GM12878 (cell line): Measurements from ENCODE around the gene MED4. TPM values are rescaled to one million over a fixed set of nuclear protein-coding genes. Genes with fewer than 3 reads are reported as not detected.

Source experiments
- ATAC-seq: fragments of 200-7000 bp; cut with Tn5 transposase; 3 replicates; pipeline ENCODE4 v1.9.1; 2020; ENCODE audit warnings: mild to moderate bottlenecking, moderate library complexity
- BruUV-seq: library from RNA; stranded (reverse); fragments of 400-500 nt; replicated peaks from 2 replicates; lab custom pipeline; 2021; lab: Mats Ljungman, UMichigan
- CTCF ChIA-PET: fragments of 300-600 bp; sonication (Branson Sonifier 250); formaldehyde crosslinking; extraction: SDS; loops from one replicate; lab custom pipeline; 2021; ENCODE audit warnings: inconsistent platforms; lab: Yijun Ruan, JAX
- POLR2A ChIA-PET: fragments of 350-600 bp; formaldehyde crosslinking; extraction: SDS; loops from one replicate; lab custom pipeline; 2021; ENCODE audit warnings: inconsistent platforms; lab: Charles Lee
- RAD21 ChIA-PET: fragments of 300-600 bp; sonication (Branson Sonifier 250); formaldehyde crosslinking; loops from one replicate; lab custom pipeline; 2023; ENCODE audit warnings: antibody characterized with exemption; ENCODE audit not compliant: unreplicated experiment; lab: Charles Lee
- SMC1A ChIA-PET: fragments of 300-600 bp; sonication (Branson Sonifier 250); formaldehyde crosslinking; loops from one replicate; lab custom pipeline; 2023; ENCODE audit not compliant: unreplicated experiment, uncharacterized antibody; lab: Charles Lee
- DNase-seq: peaks from one replicate; pipeline ENCODE4 v3.0.0-alpha.2; 2011; ENCODE audit warnings: low read depth, low spot score
- FAIRE-seq: peaks from 3 replicates; lab custom pipeline; 2011; peaks lifted over from hg19 to GRCh38; lab: Jason Lieb, UNC
- H2AFZ ChIP-seq: 2 replicates; pipeline ENCODE4 v1.6.0; 2011; ENCODE audit warnings: low read depth, low read length, control low read depth; ENCODE audit not compliant: control insufficient read depth
- H3K27ac ChIP-seq: 2 replicates; pipeline ENCODE4 v1.5.1; 2011; ENCODE audit warnings: control low read depth; ENCODE audit not compliant: control insufficient read depth, insufficient read depth
- H3K27me3 ChIP-seq, 2 experiments: replicated peaks in 1 of 2; 2 replicates each; pipeline versions ENCODE4 v1.6.0 to v1.6.1; 2011; ENCODE audit warnings: low read length in 1 of 2; ENCODE audit not compliant: control insufficient read depth in 2 of 2, insufficient read depth in 2 of 2
- H3K36me3 ChIP-seq, 2 experiments: 2 replicates each; pipeline ENCODE4 v1.5.1; 2011; ENCODE audit warnings: low read length in 1 of 2; ENCODE audit not compliant: control insufficient read depth in 2 of 2, insufficient read depth in 2 of 2
- H3K4me1 ChIP-seq: 2 replicates; pipeline ENCODE4 v1.6.1; 2011; ENCODE audit warnings: mild to moderate bottlenecking, low read length, moderate library complexity, mixed read lengths; ENCODE audit not compliant: control insufficient read depth, insufficient read depth
- H3K4me2 ChIP-seq: 2 replicates; pipeline ENCODE4 v1.6.0; 2011; ENCODE audit warnings: control low read depth; ENCODE audit not compliant: control insufficient read depth, insufficient read depth
- H3K4me3 ChIP-seq: fragments of 200-600 bp; sonication (generic); 2 replicates; pipeline ENCODE4 v1.5.1; 2016
- H3K79me2 ChIP-seq: 2 replicates; pipeline ENCODE4 v1.6.0; 2011; ENCODE audit warnings: low read length; ENCODE audit not compliant: control insufficient read depth, insufficient read depth
- H3K9ac ChIP-seq: 2 replicates; pipeline ENCODE4 v1.8.0; 2011; ENCODE audit warnings: low read length, control low read depth, mixed read lengths; ENCODE audit not compliant: control insufficient read depth, insufficient read depth
- H3K9me3 ChIP-seq: replicated peaks from 3 replicates; pipeline ENCODE4 v1.5.1; 2011; ENCODE audit warnings: mild to moderate bottlenecking, low read length; ENCODE audit not compliant: control insufficient read depth, insufficient read depth
- H4K20me1 ChIP-seq: 2 replicates; pipeline ENCODE4 v1.6.0; 2011; ENCODE audit not compliant: control insufficient read depth, insufficient read depth
- BCL3 ChIP-seq: IDR thresholded peaks from 2 replicates; pipeline ENCODE4 v1.6.1; 2011; ENCODE audit warnings: borderline replicate concordance, low read depth, mild to moderate bottlenecking, moderate library complexity, low read length; ENCODE audit not compliant: insufficient read depth, poor library complexity, severe bottlenecking
- CBFB ChIP-seq: IDR thresholded peaks from 2 replicates; pipeline ENCODE4 v1.6.1; 2016; ENCODE audit warnings: antibody characterized with exemption, low read depth
- E2F8 ChIP-seq: fragments of 450-650 bp; IDR thresholded peaks from 2 replicates; pipeline ENCODE4 v1.6.1; 2018; ENCODE audit warnings: mild to moderate bottlenecking, low read depth, moderate library complexity; ENCODE audit not compliant: partially characterized antibody
- EED ChIP-seq: sonication (generic); IDR thresholded peaks from 2 replicates; pipeline ENCODE4 v1.6.1; 2016; ENCODE audit warnings: antibody characterized with exemption, low read depth
- ESRRA ChIP-seq: IDR thresholded peaks from 2 replicates; pipeline ENCODE4 v1.6.1; 2012; ENCODE audit warnings: mild to moderate bottlenecking, low read length, improper control_type of control experiment
- FOXM1 ChIP-seq: IDR thresholded peaks from 2 replicates; pipeline ENCODE4 v1.6.1; 2012; ENCODE audit warnings: low read depth, mild to moderate bottlenecking, inconsistent platforms, low read length, moderate library complexity
- HCFC1 ChIP-seq: fragments of 150-350 bp; IDR thresholded peaks from 2 replicates; pipeline ENCODE4 v1.6.1; 2014; ENCODE audit warnings: low read length
- MTA2 ChIP-seq: fragments of 450-650 bp; IDR thresholded peaks from 2 replicates; pipeline ENCODE4 v1.6.1; 2016; ENCODE audit warnings: low read depth, mild to moderate bottlenecking, moderate library complexity
- NFYA ChIP-seq: IDR thresholded peaks from 2 replicates; pipeline ENCODE4 v1.6.1; 2011; ENCODE audit warnings: low read depth, mild to moderate bottlenecking, low read length, improper control_type of control experiment, borderline replicate concordance
- NKRF ChIP-seq: fragments of 450-650 bp; conservative IDR thresholded peaks from 2 replicates; pipeline ENCODE4 v1.6.1; 2017; ENCODE audit warnings: mild to moderate bottlenecking, moderate library complexity
- PKNOX1 ChIP-seq: fragments of 450-650 bp; IDR thresholded peaks from 2 replicates; pipeline ENCODE4 v1.6.1; 2016; ENCODE audit warnings: mild to moderate bottlenecking
- POLR2AphosphoS2 ChIP-seq: IDR thresholded peaks from 2 replicates; pipeline ENCODE4 v1.6.1; 2011; ENCODE audit warnings: low read depth, mild to moderate bottlenecking, low read length, improper control_type of control experiment, moderate library complexity
- SMARCA5 ChIP-seq: fragments of 450-650 bp; IDR thresholded peaks from 2 replicates; pipeline ENCODE4 v1.6.1; 2017; ENCODE audit warnings: mild to moderate bottlenecking
- SUPT20H ChIP-seq: IDR thresholded peaks from 2 replicates; pipeline ENCODE4 v1.6.1; 2011; ENCODE audit warnings: low read depth, mild to moderate bottlenecking, low read length, moderate library complexity, borderline replicate concordance; ENCODE audit not compliant: control insufficient read depth
- ZNF207 ChIP-seq: fragments of 450-650 bp; IDR thresholded peaks from 2 replicates; pipeline ENCODE4 v1.6.1; 2014; ENCODE audit warnings: antibody characterized with exemption, mild to moderate bottlenecking, borderline replicate concordance
- whole genome bisulfite sequencing: methylation state at CpG from one replicate; pipeline ENCODE4 v1.1.6; 2016; ENCODE audit warnings: low lambda C conversion rate; ENCODE audit not compliant: insufficient replicate concordance, insufficient coverage; ENCODE audit errors: missing lambda C conversion rate; 5-methylcytosine and 5-hydroxymethylcytosine counted together
- in situ Hi-C: fragments of 300-500 bp; cut with MboI; formaldehyde crosslinking; loops from 9 replicates; pipeline ENCODE4 v1.14.3; 2018; ENCODE audit warnings: mixed read lengths
- intact Hi-C: fragments of 100-400 bp; cut with micrococcal nuclease; formaldehyde crosslinking; loops from one replicate; pipeline ENCODE4 v1.14.2; 2022; ENCODE audit not compliant: unreplicated experiment
- polyA plus RNA-seq, 11 experiments: library from polyadenylated mRNA; depleted of rRNA in 4 of 11; unstranded in 6 of 11; stranded (reverse) in 5 of 11; fragments of >200 nt; fragmentation: Nextera tagmentation in 4 of 11; fragmentation: Illumina TruSeq in 1 of 11; extraction: Ambion mirVana in 4 of 11; extraction: Trizol in 1 of 11; gene quantifications; 1 replicate in 1 of 11; 2 replicates in 10 of 11; pipeline versions ENCODE4 v1.2.1 to v1.2.3, GENCODE V29; 2011 to 2016; ENCODE audit warnings: inconsistent platforms in 2 of 11, missing spikeins in 2 of 11, low read depth in 1 of 11
- total RNA-seq, 4 experiments: library from RNA; depleted of rRNA in 3 of 4; stranded (reverse); fragments of >200 nt in 3 of 4; fragmentation: Illumina TruSeq in 1 of 4; extraction: Trizol in 1 of 4; gene quantifications; 2 replicates each; pipeline versions ENCODE4 v1.2.1 to v1.2.3, GENCODE V29; 2013 to 2021

The MED4 gene
- total and polyA plus RNA-seq, 10 of the 15 experiments (the other 5 are each of a cell fraction or from before 2014, with no cell fraction given), result 31.5 to 117 (median 87.4) TPM

GRCh38 chr13:48068952-48069351, 26.0 kb downstream of the MED4 start:
- no peak overlapping the region for H3K9ac ChIP-seq
- no peak overlapping the region for H3K4me3 ChIP-seq
- H3K4me2 ChIP-seq, result no peak overlapping the region
- peaks cover 4% of the 10 kb centered on the region for H3K4me1 ChIP-seq
- WGBS, result 100% methylated on average over 2 of the region's 2 CpGs
- no peak for TF ChIP-seq BCL3
- TF ChIP-seq NFYA, result no peak
- TF ChIP-seq SMARCA5, result no peak
- TF ChIP-seq SUPT20H, result no peak
- TF ChIP-seq POLR2AphosphoS2, result no peak
- no peak for TF ChIP-seq MTA2
- TF ChIP-seq ZNF207, result no peak
- TF ChIP-seq PKNOX1, result no peak
- TF ChIP-seq CBFB, result no peak
- TF ChIP-seq HCFC1, result no peak
- no peak for TF ChIP-seq ESRRA
- no peak for TF ChIP-seq EED
- TF ChIP-seq NKRF, result no peak
- TF ChIP-seq FOXM1, result no peak
- TF ChIP-seq E2F8, result no peak
- DNase-seq, result no peak
- H3K27ac ChIP-seq, result no peak overlapping the region
- ChIA-PET SMC1A (no interaction called here), RAD21 (no interaction called here), CTCF (interaction anchor here (1.1 to 1.5 kb wide), 3 partner anchors 9 to 31 kb away, joined by 3 to 5 read pairs (median 4); partner anchors contain the start of gene NUDT15), POLR2A (no interaction called here)
- H3K9me3 ChIP-seq, result peaks cover 25% of the 10 kb centered on the region; the same call in 2 of the 3 replicates
- no TSS peak for BruUV-seq
- no peaks in the 10 kb centered on the region for H3K79me2 ChIP-seq
- FAIRE-seq, result no peak
- H2AFZ ChIP-seq, result no peak overlapping the region
- no peak for ATAC-seq
- H4K20me1 ChIP-seq, result no peaks in the 10 kb centered on the region
- no peaks in the 10 kb centered on the region for H3K27me3 ChIP-seq
- intact Hi-C loops, result no loop called here
- in situ Hi-C loops, result no loop called here
- peaks cover 9 to 25% of the 10 kb centered on the region in 2 experiments for H3K36me3 ChIP-seq
